Gastrocnemius medialis (tissue), 4 donors: ENCODE data around the gene RASA3. TPM values are rescaled to one million over a fixed set of nuclear protein-coding genes. Genes with fewer than 3 reads are reported as not detected.

Source experiments
- ATAC-seq, 2 donors: fragments of 150-250 bp; one replicate each; pipeline ENCODE4 v1.9.1; 2016
- DNase-seq, 2 donors: peaks; one replicate each; pipeline ENCODE4 v3.0.0-alpha.2; 2019
- H3K27ac ChIP-seq, 4 donors: fragments of 200-600 bp; sonication (generic); 1 replicate in 1 of 4; 2 replicates in 3 of 4; pipeline ENCODE4 v1.5.1; 2016 to 2018; ENCODE audit warnings: mild to moderate bottlenecking in 2 of 4, moderate library complexity in 1 of 4
- H3K27me3 ChIP-seq, 3 donors: fragments of 200-600 bp; sonication (generic) in 2 of 3; 1 replicate in 1 of 3; 2 replicates in 2 of 3; pipeline versions ENCODE4 v1.5.1 to v1.6.0; 2016 to 2019; ENCODE audit warnings: mild to moderate bottlenecking in 1 of 3, moderate library complexity in 1 of 3
- H3K36me3 ChIP-seq, 2 donors: fragments of 200-600 bp; sonication (generic) in 1 of 2; one replicate each; pipeline ENCODE4 v1.5.1; 2017 to 2018
- H3K4me1 ChIP-seq, 2 donors: fragments of 200-600 bp; sonication (generic) in 1 of 2; one replicate each; pipeline ENCODE4 v1.5.1; 2016 to 2017; ENCODE audit warnings: mild to moderate bottlenecking in 2 of 2
- H3K4me3 ChIP-seq, 4 donors: fragments of 200-600 bp; sonication (generic) in 3 of 4; 1 replicate in 1 of 4; 2 replicates in 3 of 4; pipeline ENCODE4 v1.5.1; 2016 to 2019; ENCODE audit warnings: mild to moderate bottlenecking in 2 of 4
- H3K9me3 ChIP-seq, 3 donors: fragments of 200-600 bp; sonication (generic) in 2 of 3; 1 replicate in 1 of 3; 2 replicates in 2 of 3; pipeline ENCODE4 v1.5.1; 2016 to 2019
- CTCF ChIP-seq, 5 experiments: fragments of 450-650 bp in 3 of 5; fragments of 200-600 bp in 2 of 5; sonication (generic) in 2 of 5; IDR thresholded peaks in 4 of 5; conservative IDR thresholded peaks in 1 of 5; 1 replicate in 4 of 5; 2 replicates in 1 of 5; pipeline ENCODE4 v1.5.1; 2016 to 2019; ENCODE audit warnings: antibody characterized with exemption in 5 of 5, mild to moderate bottlenecking in 3 of 5, moderate library complexity in 3 of 5
- POLR2A ChIP-seq, 2 donors: fragments of 450-650 bp; IDR thresholded peaks; one replicate each; pipeline ENCODE4 v1.6.1; 2017; ENCODE audit warnings: antibody characterized with exemption in 2 of 2, mild to moderate bottlenecking in 2 of 2, moderate library complexity in 2 of 2
- in situ Hi-C, 4 donors: fragments of 200-750 bp; cut with MboI; loops; one replicate each; pipeline versions ENCODE4 v1.15.0 to v1.8.0; 2017; ENCODE audit warnings: low sequenced_read_pairs in 4 of 4
- intact Hi-C: fragments of 100-400 bp; cut with DNase I; formaldehyde crosslinking; loops from one replicate; pipeline ENCODE4 v1.15.1; 2023; ENCODE audit warnings: low total_unique reads
- total RNA-seq, 4 donors: library from RNA; depleted of rRNA; stranded (reverse); fragments of >200 nt; gene quantifications; one replicate each; pipeline versions ENCODE4 v1.1.0 to v1.2.3, GENCODE V29; 2016

Gene RASA3
- total RNA-seq, 4 donors from 2014 or later = 3.4 to 22.2 (median 10.8) TPM

GRCh38 chr13:113930671-113931637 lies 201.5 kb downstream of the RASA3 start:
- no peak overlapping the region for H3K4me3 ChIP-seq
- intact Hi-C loops (no loop called here), in situ Hi-C loops (no loop called here)
- peaks cover 37 to 46% of the 10 kb centered on the region in 2 donors for H3K4me1 ChIP-seq
- H3K27me3 ChIP-seq = no peaks in the 10 kb centered on the region
- ATAC-seq (no peak), DNase-seq (peak; percentile 1 to 9)
- no peaks in the 10 kb centered on the region for H3K36me3 ChIP-seq
- H3K27ac ChIP-seq = no peak overlapping the region
- TF ChIP-seq POLR2A (IDR thresholded peaks at IDR 0.05) (no peak), CTCF (IDR thresholded peaks at IDR 0.05 in 4 of 5, conservative IDR thresholded peaks at IDR 0.05 in 1 of 5) (no peak)
- H3K9me3 ChIP-seq = no peaks in the 10 kb centered on the region

- TF ChIP-seq CTCF (IDR thresholded peaks at IDR 0.05 in 4 of 5, conservative IDR thresholded peaks at IDR 0.05 in 1 of 5) = no peak
- no peak for TF ChIP-seq POLR2A (IDR thresholded peaks at IDR 0.05)
- H3K9me3 ChIP-seq = no peaks in the 10 kb centered on the region
- peaks cover 38 to 40% of the 10 kb centered on the region in 2 donors for H3K4me1 ChIP-seq
- DNase-seq (peak; percentile 17 to 51), ATAC-seq (no peak)
- in situ Hi-C loops = loop anchor here in 1 of 4 donors (10.0 kb wide), 1 partner anchor 105 kb away; no protein-coding TSS in a partner anchor
- H3K36me3 ChIP-seq = no peaks in the 10 kb centered on the region
- no peaks in the 10 kb centered on the region for H3K27me3 ChIP-seq
- H3K27ac ChIP-seq = peak overlapping the region; percentile 84 to 90 (median 87)
- intact Hi-C loops = loop anchor here (2.0 to 5.0 kb wide), 3 partner anchors 67 to 108 kb away; no protein-coding TSS in a partner anchor
- no peak overlapping the region for H3K4me3 ChIP-seq
These were observed 202.5 kb downstream of the RASA3 start for GRCh38 chr13:113929628-113930615.

GRCh38 chr13:113928685-113929627 lies 203.5 kb downstream of the RASA3 start:
- TF ChIP-seq POLR2A (IDR thresholded peaks at IDR 0.05) = peak in 1 of 2 donors; percentile 8
- no peak for TF ChIP-seq CTCF (IDR thresholded peaks at IDR 0.05 in 4 of 5, conservative IDR thresholded peaks at IDR 0.05 in 1 of 5)
- no peaks in the 10 kb centered on the region for H3K36me3 ChIP-seq
- no peaks in the 10 kb centered on the region for H3K27me3 ChIP-seq
- in situ Hi-C loops = loop anchor here in 1 of 4 donors (10.0 kb wide), 1 partner anchor 104 kb away; no protein-coding TSS in a partner anchor
- H3K27ac ChIP-seq = peak overlapping the region; percentile 84 to 90 (median 87)
- peak; percentile 81 to 82 for ATAC-seq
- DNase-seq = peak; percentile 95 to 99
- intact Hi-C loops = loop anchor here (2.0 to 5.0 kb wide), 3 partner anchors 66 to 107 kb away; no protein-coding TSS in a partner anchor
- no peaks in the 10 kb centered on the region for H3K9me3 ChIP-seq
- H3K4me3 ChIP-seq = peak overlapping the region in 2 of 4 donors; percentile 5 to 28
- H3K4me1 ChIP-seq = peaks cover 38 to 40% of the 10 kb centered on the region in 2 donors

Other genes starting within 250 kb of the RASA3 start
- gene C13orf46, start 158.5 kb downstream of the RASA3 start, total RNA-seq = under 1 TPM in 3 of 4 donors, not detected in 1; 0.10 to 0.69 (median 0.15) TPM
- not detected for gene CFAP97D2, start 46.6 kb upstream of the RASA3 start, total RNA-seq
- 10 to 100 TPM; 18.5 to 22.2 (median 20.5) TPM for gene CDC16, start 102.3 kb upstream of the RASA3 start, total RNA-seq
- gene UPF3A, start 149.0 kb upstream of the RASA3 start, total RNA-seq = 10 to 100 TPM in 3 of 4 donors, 1 to 10 TPM in 1; 9.1 to 43.9 (median 24.0) TPM
- 10 to 100 TPM; 18.2 to 20.3 (median 19.8) TPM for gene CHAMP1, start 181.9 kb upstream of the RASA3 start, total RNA-seq